ENCODE results near the gene MACROD2.

MACROD2 gene

GRCh38 chr20:14562981-14563380, 567.7 kb downstream of the MACROD2 start:
- H3K36me3 ChIP-seq (ENCODE audit: control insufficient read depth in 2 of 2, insufficient read depth in 1 of 2, low read length in 2 of 2): no peaks in the 10 kb centered on the region
- ChIA-PET CTCF (no interaction called here), POLR2A (no interaction called here)
- no peak overlapping the region for H3K4me3 ChIP-seq (ENCODE audit: low read depth, low read length)
- H3K9me3 ChIP-seq (ENCODE audit: control insufficient read depth, insufficient read depth, low read depth, low read length): no peaks in the 10 kb centered on the region
- TF ChIP-seq BCL11A (tag by site-specific recombination; IDR thresholded peaks at IDR 0.05; ENCODE audit: low read depth): no peak
- no peak for TF ChIP-seq ZFP41 (tag by site-specific recombination; IDR thresholded peaks at IDR 0.05; ENCODE audit: borderline replicate concordance)
- no peak for TF ChIP-seq PRDM2 (tag by site-specific recombination; IDR thresholded peaks at IDR 0.05; ENCODE audit: borderline replicate concordance)
- TF ChIP-seq ZNF341 (tag by site-specific recombination; IDR thresholded peaks at IDR 0.05; ENCODE audit: low read depth): no peak
- no peak for TF ChIP-seq PRDM10 (tag by site-specific recombination; IDR thresholded peaks at IDR 0.05)
- TF ChIP-seq ZNF521 (tag by site-specific recombination; IDR thresholded peaks at IDR 0.05): no peak
- TF ChIP-seq ZNF664 (tag by site-specific recombination; IDR thresholded peaks at IDR 0.05): no peak
- no peak for TF ChIP-seq ZNF510 (tag by site-specific recombination; IDR thresholded peaks at IDR 0.05; ENCODE audit: insufficient replicate concordance)
- no peak for TF ChIP-seq ZNF626 (tag by site-specific recombination; IDR thresholded peaks at IDR 0.05)
- no peak for TF ChIP-seq CTCF (tag by site-specific recombination; IDR thresholded peaks at IDR 0.05)
- no peak for TF ChIP-seq ZNF558 (tag by site-specific recombination; IDR thresholded peaks at IDR 0.05)
- TF ChIP-seq ZNF473 (tag by site-specific recombination; IDR thresholded peaks at IDR 0.05): no peak
- TF ChIP-seq ZBTB8A (tag by site-specific recombination; IDR thresholded peaks at IDR 0.05): no peak
- TF ChIP-seq ZNF37A (tag by site-specific recombination; IDR thresholded peaks at IDR 0.05): no peak
- no peaks in the 10 kb centered on the region for H3K4me1 ChIP-seq (ENCODE audit: control insufficient read depth, insufficient read depth, low read length)
- no peak overlapping the region for H3K27ac ChIP-seq (ENCODE audit: extremely low read depth, low read depth, low read length)

GRCh38 chr20:14566505-14566904, 571.2 kb downstream of the MACROD2 start:
- no peak overlapping the region for H3K4me3 ChIP-seq (ENCODE audit: low read depth, low read length)
- ChIA-PET CTCF (interaction anchor here (0.7 kb wide), 1 partner anchor 438 kb away, joined by 3 read pairs; no protein-coding TSS in a partner anchor), POLR2A (no interaction called here)
- no peak overlapping the region for H3K27ac ChIP-seq (ENCODE audit: extremely low read depth, low read depth, low read length)
- H3K9me3 ChIP-seq (ENCODE audit: control insufficient read depth, insufficient read depth, low read depth, low read length): no peaks in the 10 kb centered on the region
- no peaks in the 10 kb centered on the region for H3K4me1 ChIP-seq (ENCODE audit: control insufficient read depth, insufficient read depth, low read length)
- no peaks in the 10 kb centered on the region for H3K36me3 ChIP-seq (ENCODE audit: control insufficient read depth in 2 of 2, insufficient read depth in 1 of 2, low read length in 2 of 2)
- TF ChIP-seq ZNF701 (tag by site-specific recombination; IDR thresholded peaks at IDR 0.05) (no peak), KLF10 (tag by site-specific recombination; IDR thresholded peaks at IDR 0.05) (no peak), ZNF311 (tag by site-specific recombination; IDR thresholded peaks at IDR 0.05; ENCODE audit: borderline replicate concordance) (no peak), ZNF292 (tag by site-specific recombination; IDR thresholded peaks at IDR 0.05; ENCODE audit: borderline replicate concordance, low read depth) (no peak), ZBTB48 (tag by site-specific recombination; IDR thresholded peaks at IDR 0.05) (no peak), ZNF132 (tag by site-specific recombination; IDR thresholded peaks at IDR 0.05; ENCODE audit: borderline replicate concordance) (no peak), ZBTB44 (tag by site-specific recombination; IDR thresholded peaks at IDR 0.05) (no peak), ZFHX2 (tag by site-specific recombination; conservative IDR thresholded peaks at IDR 0.05) (no peak), ZNF747 (tag by site-specific recombination; IDR thresholded peaks at IDR 0.05) (no peak), ZNF843 (tag by site-specific recombination; IDR thresholded peaks at IDR 0.05) (no peak)
